HepG2 (cell line): ENCODE results near the gene CD4. TPM values are rescaled to one million over a fixed set of nuclear protein-coding genes. Genes with fewer than 3 reads are reported as not detected.
A peak's percentile ranks its signal among the peaks of the same experiment; 100 is the strongest.

Source experiments
- FOXK2 ChIP-seq: fragments of 450-650 bp; IDR thresholded peaks from 2 replicates; pipeline ENCODE4 v1.6.1; 2016
- GFI1 ChIP-seq: sonication (generic); formaldehyde crosslinking; IDR thresholded peaks from 2 replicates; pipeline ENCODE4 v1.5.0; 2020; ENCODE audit warnings: missing genetic modification reagents, mild to moderate bottlenecking, borderline replicate concordance
- HNRNPH1 ChIP-seq: fragments of 200-400 bp; formaldehyde crosslinking; optimal IDR thresholded peaks from 2 replicates; pipeline ENCODE3; 2017; ENCODE audit warnings: mild to moderate bottlenecking, low read depth, low read length
- IKZF4 ChIP-seq: sonication (generic); formaldehyde crosslinking; IDR thresholded peaks from 2 replicates; pipeline ENCODE4 v1.5.1; 2020; ENCODE audit warnings: borderline replicate concordance, mild to moderate bottlenecking, low read depth, missing genetic modification reagents; ENCODE audit errors: not compliant biosample characterization
- NR3C1 ChIP-seq: sonication (generic); formaldehyde crosslinking; IDR thresholded peaks from 2 replicates; pipeline ENCODE4 v1.4.0; 2020; ENCODE audit warnings: missing genetic modification reagents
- NRL ChIP-seq: sonication (generic); formaldehyde crosslinking; IDR thresholded peaks from 2 replicates; pipeline ENCODE4 v1.5.0; 2020; ENCODE audit warnings: missing genetic modification reagents, mild to moderate bottlenecking, moderate library complexity, borderline replicate concordance
- RBM22 ChIP-seq: fragments of 200-400 bp; formaldehyde crosslinking; optimal IDR thresholded peaks from 2 replicates; pipeline ENCODE3; 2017; ENCODE audit warnings: mild to moderate bottlenecking, low read length, moderate library complexity
- SP140L ChIP-seq: sonication (generic); formaldehyde crosslinking; IDR thresholded peaks from 2 replicates; pipeline ENCODE4 v1.4.0; 2020; ENCODE audit warnings: missing genetic modification reagents, borderline replicate concordance
- ZNF589 ChIP-seq: sonication (generic); formaldehyde crosslinking; conservative IDR thresholded peaks from 2 replicates; pipeline ENCODE4 v1.8.0; 2022; ENCODE audit warnings: mild to moderate bottlenecking, moderate library complexity, missing genetic modification reagents
- ZZZ3 ChIP-seq: sonication (generic); formaldehyde crosslinking; IDR thresholded peaks from 2 replicates; pipeline ENCODE4 v1.4.0; 2020; ENCODE audit warnings: missing genetic modification reagents, mild to moderate bottlenecking, borderline replicate concordance
- polyA plus RNA-seq, 8 experiments: library from polyadenylated mRNA; depleted of rRNA in 3 of 8; stranded (reverse) in 7 of 8; unstranded in 1 of 8; fragments of >200 nt; fragmentation: Illumina TruSeq in 4 of 8; extraction: Trizol in 4 of 8; gene quantifications; 2 replicates each; pipeline versions ENCODE4 v1.2.1 to v1.2.3, GENCODE V29; 2011 to 2016; ENCODE audit warnings: low read depth in 4 of 8, missing spikeins in 1 of 8, mixed read lengths in 1 of 8; ENCODE audit not compliant: insufficient read depth in 1 of 8
- total RNA-seq, 5 experiments: library from RNA; depleted of rRNA; stranded (reverse); fragments of >200 nt; fragmentation: Illumina TruSeq; extraction: Trizol; gene quantifications; 2 replicates each; pipeline ENCODE4 v1.2.3, GENCODE V29; 2016; ENCODE audit warnings: low read depth in 1 of 5
- TF ChIP-seq, protein P1 (sequence below), 2 experiments: fragments of 450-650 bp in 1 of 2; sonication (generic) in 1 of 2; formaldehyde crosslinking in 1 of 2; IDR thresholded peaks; 2 replicates each; pipeline versions ENCODE4 v1.6.1 to v1.8.0; 2016 to 2022; ENCODE audit warnings: antibody characterized with exemption in 1 of 2, mild to moderate bottlenecking in 1 of 2, missing genetic modification reagents in 1 of 2
- TF ChIP-seq, protein P2 (sequence below): IDR thresholded peaks from 2 replicates; pipeline ENCODE4 v1.6.1; 2016; ENCODE audit warnings: low read depth, control low read depth

Gene CD4
- total and polyA plus RNA-seq, 2 of the 13 experiments (the other 11 are each of a cell fraction or from before 2014, with no cell fraction given), result 0.07 to 0.95 TPM

DNA sequence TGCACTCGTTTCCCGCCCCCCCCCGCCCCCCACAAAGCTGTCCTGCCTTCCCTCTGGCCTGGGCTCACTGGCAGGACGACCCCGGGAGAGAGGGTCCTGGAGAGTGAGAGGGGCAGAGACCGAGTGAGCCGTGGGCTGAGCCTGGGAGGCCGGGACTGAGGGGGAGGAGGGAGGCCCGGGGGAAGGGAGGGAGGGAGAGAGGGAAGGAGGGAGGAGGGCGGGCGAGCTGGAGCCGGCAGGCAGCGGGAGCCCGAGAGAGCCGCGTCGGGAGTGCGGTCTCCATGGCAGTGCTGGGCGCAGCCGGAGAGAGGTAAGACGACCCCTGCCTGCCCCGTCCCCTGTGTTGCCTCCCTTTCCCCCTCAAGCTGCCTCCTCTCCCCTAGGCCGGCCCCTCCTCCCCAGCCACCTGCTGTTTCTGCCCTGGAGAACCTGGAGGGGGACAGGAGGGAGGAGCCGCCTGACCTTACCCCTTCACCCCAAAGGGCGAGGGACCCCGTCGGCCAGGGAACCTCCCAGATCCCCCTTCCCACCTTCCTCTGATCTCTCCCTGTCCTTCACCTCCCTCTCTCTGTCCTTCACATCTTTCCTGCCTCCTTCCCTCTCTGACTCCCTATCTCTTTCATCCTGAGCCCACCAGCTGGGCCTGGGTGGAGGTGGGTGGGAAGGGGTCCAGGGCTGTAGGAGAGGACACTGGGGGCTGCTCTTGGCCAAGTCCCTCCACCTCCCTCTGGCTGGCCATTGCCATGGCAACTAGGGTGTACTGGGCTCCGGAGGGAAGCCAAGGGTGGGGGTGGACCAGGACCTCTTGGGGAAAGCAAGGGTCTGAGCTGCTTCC lies 32.5 kb downstream of the CD4 start, which contains the start of gene GPR162 (continued):
- TF ChIP-seq, protein P1, sequence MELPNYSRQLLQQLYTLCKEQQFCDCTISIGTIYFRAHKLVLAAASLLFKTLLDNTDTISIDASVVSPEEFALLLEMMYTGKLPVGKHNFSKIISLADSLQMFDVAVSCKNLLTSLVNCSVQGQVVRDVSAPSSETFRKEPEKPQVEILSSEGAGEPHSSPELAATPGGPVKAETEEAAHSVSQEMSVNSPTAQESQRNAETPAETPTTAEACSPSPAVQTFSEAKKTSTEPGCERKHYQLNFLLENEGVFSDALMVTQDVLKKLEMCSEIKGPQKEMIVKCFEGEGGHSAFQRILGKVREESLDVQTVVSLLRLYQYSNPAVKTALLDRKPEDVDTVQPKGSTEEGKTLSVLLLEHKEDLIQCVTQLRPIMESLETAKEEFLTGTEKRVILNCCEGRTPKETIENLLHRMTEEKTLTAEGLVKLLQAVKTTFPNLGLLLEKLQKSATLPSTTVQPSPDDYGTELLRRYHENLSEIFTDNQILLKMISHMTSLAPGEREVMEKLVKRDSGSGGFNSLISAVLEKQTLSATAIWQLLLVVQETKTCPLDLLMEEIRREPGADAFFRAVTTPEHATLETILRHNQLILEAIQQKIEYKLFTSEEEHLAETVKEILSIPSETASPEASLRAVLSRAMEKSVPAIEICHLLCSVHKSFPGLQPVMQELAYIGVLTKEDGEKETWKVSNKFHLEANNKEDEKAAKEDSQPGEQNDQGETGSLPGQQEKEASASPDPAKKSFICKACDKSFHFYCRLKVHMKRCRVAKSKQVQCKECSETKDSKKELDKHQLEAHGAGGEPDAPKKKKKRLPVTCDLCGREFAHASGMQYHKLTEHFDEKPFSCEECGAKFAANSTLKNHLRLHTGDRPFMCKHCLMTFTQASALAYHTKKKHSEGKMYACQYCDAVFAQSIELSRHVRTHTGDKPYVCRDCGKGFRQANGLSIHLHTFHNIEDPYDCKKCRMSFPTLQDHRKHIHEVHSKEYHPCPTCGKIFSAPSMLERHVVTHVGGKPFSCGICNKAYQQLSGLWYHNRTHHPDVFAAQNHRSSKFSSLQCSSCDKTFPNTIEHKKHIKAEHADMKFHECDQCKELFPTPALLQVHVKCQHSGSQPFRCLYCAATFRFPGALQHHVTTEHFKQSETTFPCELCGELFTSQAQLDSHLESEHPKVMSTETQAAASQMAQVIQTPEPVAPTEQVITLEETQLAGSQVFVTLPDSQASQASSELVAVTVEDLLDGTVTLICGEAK (IDR thresholded peaks at IDR 0.05), result no peak
- TF ChIP-seq, protein P1 (CRISPR knock-in tag; IDR thresholded peaks at IDR 0.05), result no peak
- TF ChIP-seq NRL (CRISPR knock-in tag) (no peak), ZNF589 (CRISPR knock-in tag) (no peak), ZZZ3 (no peak), RBM22 (peak; percentile 83), FOXK2 (no peak), NR3C1 (CRISPR knock-in tag) (no peak), IKZF4 (CRISPR knock-in tag) (peak; percentile 43), HNRNPH1 (peak; percentile 47), GFI1 (CRISPR knock-in tag) (0 out of 2 replicates have a peak, but pooled peaks have one; percentile 28), SP140L (CRISPR knock-in tag) (no peak)
- TF ChIP-seq, protein P2, sequence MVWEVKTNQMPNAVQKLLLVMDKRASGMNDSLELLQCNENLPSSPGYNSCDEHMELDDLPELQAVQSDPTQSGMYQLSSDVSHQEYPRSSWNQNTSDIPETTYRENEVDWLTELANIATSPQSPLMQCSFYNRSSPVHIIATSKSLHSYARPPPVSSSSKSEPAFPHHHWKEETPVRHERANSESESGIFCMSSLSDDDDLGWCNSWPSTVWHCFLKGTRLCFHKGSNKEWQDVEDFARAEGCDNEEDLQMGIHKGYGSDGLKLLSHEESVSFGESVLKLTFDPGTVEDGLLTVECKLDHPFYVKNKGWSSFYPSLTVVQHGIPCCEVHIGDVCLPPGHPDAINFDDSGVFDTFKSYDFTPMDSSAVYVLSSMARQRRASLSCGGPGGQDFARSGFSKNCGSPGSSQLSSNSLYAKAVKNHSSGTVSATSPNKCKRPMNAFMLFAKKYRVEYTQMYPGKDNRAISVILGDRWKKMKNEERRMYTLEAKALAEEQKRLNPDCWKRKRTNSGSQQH, result no peak
